Vagina (tissue), 2 donors: ENCODE measurements around the gene PXYLP1.

Source experiments
- CTCF ChIP-seq, 3 experiments: fragments of 450-650 bp in 2 of 3; fragments of 200-600 bp in 1 of 3; sonication (generic) in 1 of 3; IDR thresholded peaks; one replicate each; pipeline ENCODE4 v1.5.1; 2017 to 2019; ENCODE audit warnings: antibody characterized with exemption in 3 of 3, mild to moderate bottlenecking in 2 of 3, moderate library complexity in 2 of 3
- POLR2A ChIP-seq, 2 donors: fragments of 450-650 bp; IDR thresholded peaks; one replicate each; pipeline ENCODE4 v1.6.1; 2017; ENCODE audit warnings: antibody characterized with exemption in 2 of 2, mild to moderate bottlenecking in 2 of 2, moderate library complexity in 2 of 2
- POLR2AphosphoS5 ChIP-seq, 2 donors: sonication (generic); formaldehyde crosslinking; IDR thresholded peaks; one replicate each; pipeline ENCODE4 v1.9.0; 2017; ENCODE audit warnings: antibody characterized with exemption in 2 of 2, mild to moderate bottlenecking in 2 of 2, low read depth in 1 of 2; ENCODE audit not compliant: insufficient read depth in 1 of 2

DNA sequence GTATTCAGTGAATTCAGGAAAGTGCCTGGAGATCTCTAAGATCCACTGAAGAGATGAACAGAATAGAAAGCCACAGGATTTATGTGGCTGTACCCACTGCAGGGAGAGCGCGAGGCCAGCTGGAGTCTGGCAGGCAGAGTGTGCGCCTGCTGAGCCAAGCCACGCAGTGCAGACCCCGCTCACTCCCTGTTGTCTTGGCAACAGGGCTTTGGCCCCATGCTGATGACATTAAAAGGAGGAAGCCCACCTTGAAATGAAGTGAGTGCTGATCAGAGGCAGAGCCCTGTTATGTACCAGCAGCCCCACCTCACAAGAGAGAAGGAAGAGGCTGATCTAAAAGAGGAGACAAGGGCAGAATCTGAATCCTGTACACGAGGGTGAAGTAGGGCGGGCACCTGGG, 36.7 kb downstream of the PXYLP1 start:
- TF ChIP-seq CTCF (IDR thresholded peaks at IDR 0.05) (no peak), POLR2A (IDR thresholded peaks at IDR 0.05) (no peak), POLR2AphosphoS5 (IDR thresholded peaks at IDR 0.05; ENCODE audit: insufficient read depth in 1 of 2, low read depth in 1 of 2) (no peak)
